ENCODE data around the gene DTNBP1. TPM values are rescaled to one million over a fixed set of nuclear protein-coding genes. Genes with fewer than 3 reads are reported as not detected.
"Not testable (repeated sequence)": the region's sequence is repeated elsewhere in the genome, so short reads cannot be mapped to it uniquely, and the experiment has no call there.

DTNBP1 gene
- total RNA-seq, 1 experiment from 2014 or later: 12.8 TPM

GRCh38 chr6:15544321-15544900 is 118.4 kb downstream of the DTNBP1 start:
- CTCF ChIA-PET: interaction anchor here (0.6 kb wide), 2 partner anchors 12 kb away, joined by 5 read pairs; no protein-coding TSS in a partner anchor
- DNase-seq: no peak
- intact Hi-C loops (cut with micrococcal nuclease; ENCODE audit: unreplicated experiment): no loop called here
- peaks cover 5% of the 10 kb centered on the region for H3K9me3 Mint-ChIP-seq (ENCODE audit: low read depth, unreplicated experiment)
- no peaks in the 10 kb centered on the region for H3K36me3 Mint-ChIP-seq (ENCODE audit: insufficient read depth, unreplicated experiment)
- H3K4me1 Mint-ChIP-seq (ENCODE audit: low read depth, unreplicated experiment): peaks cover 8% of the 10 kb centered on the region
- H3K27me3 Mint-ChIP-seq (ENCODE audit: unreplicated experiment): no peaks in the 10 kb centered on the region
- TF ChIP-seq, protein P1, sequence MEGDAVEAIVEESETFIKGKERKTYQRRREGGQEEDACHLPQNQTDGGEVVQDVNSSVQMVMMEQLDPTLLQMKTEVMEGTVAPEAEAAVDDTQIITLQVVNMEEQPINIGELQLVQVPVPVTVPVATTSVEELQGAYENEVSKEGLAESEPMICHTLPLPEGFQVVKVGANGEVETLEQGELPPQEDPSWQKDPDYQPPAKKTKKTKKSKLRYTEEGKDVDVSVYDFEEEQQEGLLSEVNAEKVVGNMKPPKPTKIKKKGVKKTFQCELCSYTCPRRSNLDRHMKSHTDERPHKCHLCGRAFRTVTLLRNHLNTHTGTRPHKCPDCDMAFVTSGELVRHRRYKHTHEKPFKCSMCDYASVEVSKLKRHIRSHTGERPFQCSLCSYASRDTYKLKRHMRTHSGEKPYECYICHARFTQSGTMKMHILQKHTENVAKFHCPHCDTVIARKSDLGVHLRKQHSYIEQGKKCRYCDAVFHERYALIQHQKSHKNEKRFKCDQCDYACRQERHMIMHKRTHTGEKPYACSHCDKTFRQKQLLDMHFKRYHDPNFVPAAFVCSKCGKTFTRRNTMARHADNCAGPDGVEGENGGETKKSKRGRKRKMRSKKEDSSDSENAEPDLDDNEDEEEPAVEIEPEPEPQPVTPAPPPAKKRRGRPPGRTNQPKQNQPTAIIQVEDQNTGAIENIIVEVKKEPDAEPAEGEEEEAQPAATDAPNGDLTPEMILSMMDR (IDR thresholded peaks at IDR 0.05; ENCODE audit: unreplicated experiment): no peak
- H3K4me3 Mint-ChIP-seq (ENCODE audit: low read depth, unreplicated experiment): no peak overlapping the region
- no TSS peak for BruUV-seq (replicated peaks)
- no peak overlapping the region for H3K27ac Mint-ChIP-seq (ENCODE audit: unreplicated experiment)

GRCh38 chr6:15543332-15543917 is 119.4 kb downstream of the DTNBP1 start:
- H3K4me1 Mint-ChIP-seq (ENCODE audit: low read depth, unreplicated experiment); BruUV-seq (replicated peaks); intact Hi-C loops (cut with micrococcal nuclease; ENCODE audit: unreplicated experiment); H3K27me3 Mint-ChIP-seq (ENCODE audit: unreplicated experiment); H3K27ac Mint-ChIP-seq (ENCODE audit: unreplicated experiment); H3K9me3 Mint-ChIP-seq (ENCODE audit: low read depth, unreplicated experiment); DNase-seq; H3K4me3 Mint-ChIP-seq (ENCODE audit: low read depth, unreplicated experiment); H3K36me3 Mint-ChIP-seq (ENCODE audit: insufficient read depth, unreplicated experiment): not testable (repeated sequence)
- CTCF ChIA-PET: interaction anchor here (0.6 kb wide), 1 partner anchor 13 kb away, joined by 5 read pairs; no protein-coding TSS in a partner anchor

DNA sequence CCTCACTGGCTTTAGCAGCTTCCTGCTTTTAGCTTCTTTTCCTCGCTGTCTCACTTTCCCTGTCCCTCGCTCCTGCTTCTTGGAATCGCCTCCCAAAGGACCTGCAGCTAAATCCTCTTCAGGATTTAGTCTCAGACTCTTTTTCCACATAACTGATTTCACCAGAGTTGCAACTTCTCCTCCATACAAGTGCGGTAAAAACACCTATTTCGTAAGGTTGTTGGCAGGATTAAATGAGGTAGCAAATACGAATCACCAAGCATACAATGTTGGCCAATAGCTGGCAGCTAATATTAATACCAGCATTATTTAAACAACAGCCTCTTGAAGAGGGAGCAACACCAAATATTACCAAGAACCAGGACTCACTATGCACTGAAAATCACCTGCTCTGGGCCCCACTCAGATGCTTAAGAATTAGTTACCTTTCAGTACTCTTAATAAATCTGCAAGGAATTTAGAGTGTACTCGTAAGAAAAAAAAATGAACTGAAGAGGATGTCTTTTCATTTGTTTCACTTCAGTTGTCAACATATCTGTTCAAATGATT is 123.0 kb downstream of the DTNBP1 start:
- Mint-ChIP-seq H3K4me3 (ENCODE audit: low read depth, unreplicated experiment) (no peak overlapping the region), H3K9me3 (ENCODE audit: low read depth, unreplicated experiment) (peaks cover 5% of the 10 kb centered on the region), H3K27ac (ENCODE audit: unreplicated experiment) (no peak overlapping the region), H3K36me3 (ENCODE audit: insufficient read depth, unreplicated experiment) (no peaks in the 10 kb centered on the region), H3K4me1 (ENCODE audit: low read depth, unreplicated experiment) (peaks cover 8% of the 10 kb centered on the region), H3K27me3 (ENCODE audit: unreplicated experiment) (no peaks in the 10 kb centered on the region)
- no TSS peak for BruUV-seq (replicated peaks)
- no peak for DNase-seq
- CTCF ChIA-PET: interaction anchor here (0.5 kb wide), 1 partner anchor 24 kb away, joined by 4 read pairs; no protein-coding TSS in a partner anchor
- intact Hi-C loops (cut with micrococcal nuclease; ENCODE audit: unreplicated experiment): no loop called here
- TF ChIP-seq, protein P1 (IDR thresholded peaks at IDR 0.05; ENCODE audit: unreplicated experiment): no peak

- no peak for DNase-seq
- Mint-ChIP-seq H3K27ac (ENCODE audit: unreplicated experiment) (no peak overlapping the region), H3K36me3 (ENCODE audit: insufficient read depth, unreplicated experiment) (no peaks in the 10 kb centered on the region), H3K4me1 (ENCODE audit: low read depth, unreplicated experiment) (peaks cover 7% of the 10 kb centered on the region), H3K4me3 (ENCODE audit: low read depth, unreplicated experiment) (no peak overlapping the region), H3K9me3 (ENCODE audit: low read depth, unreplicated experiment) (peaks cover 4% of the 10 kb centered on the region), H3K27me3 (ENCODE audit: unreplicated experiment) (no peaks in the 10 kb centered on the region)
- CTCF ChIA-PET: no interaction called here
- TF ChIP-seq, protein P1 (IDR thresholded peaks at IDR 0.05; ENCODE audit: unreplicated experiment): no peak
- no TSS peak for BruUV-seq (replicated peaks)
- intact Hi-C loops (cut with micrococcal nuclease; ENCODE audit: unreplicated experiment): no loop called here
Measured at GRCh38 chr6:15538766-15539495, 123.9 kb downstream of the DTNBP1 start.
